Cardiac muscle cell (in vitro differentiated cells and primary cell): ENCODE data around the gene TUBG1. TPM values are rescaled to one million over a fixed set of nuclear protein-coding genes. Genes with fewer than 3 reads are reported as not detected.
"Not testable (repeated sequence)": the region's sequence is repeated elsewhere in the genome, so short reads cannot be mapped to it uniquely, and the experiment has no call there.

Experiments
- DNase-seq, 2 donors: peaks; one replicate each; pipeline versions ENCODE4 v3.0.0 to v3.0.0-alpha.2; 2010 to 2017; ENCODE audit warnings: low read depth in 1 of 2, low spot score in 1 of 2
- H3K27ac ChIP-seq: fragments of 200-600 bp; sonication (generic); 2 replicates; pipeline ENCODE4 v1.5.1; 2016
- H3K27me3 ChIP-seq: fragments of 200-600 bp; sonication (generic); 2 replicates; pipeline ENCODE4 v1.6.0; 2016; ENCODE audit warnings: control low read depth
- H3K36me3 ChIP-seq: fragments of 200-600 bp; sonication (generic); 2 replicates; pipeline ENCODE4 v1.5.1; 2016; ENCODE audit warnings: control low read depth
- H3K4me1 ChIP-seq: fragments of 200-600 bp; sonication (generic); 2 replicates; pipeline ENCODE4 v1.8.1; 2017; ENCODE audit warnings: low read depth, mild to moderate bottlenecking, mixed run types
- H3K4me3 ChIP-seq: fragments of 200-600 bp; sonication (generic); 2 replicates; pipeline ENCODE4 v1.5.1; 2016; ENCODE audit warnings: mild to moderate bottlenecking
- H3K9me3 ChIP-seq: fragments of 200-600 bp; sonication (generic); 2 replicates; pipeline ENCODE4 v1.5.1; 2017; ENCODE audit warnings: low read depth, mild to moderate bottlenecking, control low read depth
- CTCF ChIP-seq: IDR thresholded peaks from 2 replicates; pipeline ENCODE4 v1.5.1; 2012; ENCODE audit warnings: low read depth, mild to moderate bottlenecking, low read length
- polyA plus RNA-seq: library from polyadenylated mRNA; unstranded; fragments of >200 nt; fragmentation: Nextera tagmentation; extraction: Ambion mirVana; gene quantifications from 2 replicates; pipeline ENCODE4 v1.2.1, GENCODE V29; 2016
- total RNA-seq: library from RNA; depleted of rRNA; stranded (reverse); fragments of >200 nt; gene quantifications from 2 replicates; pipeline ENCODE4 v1.2.3, GENCODE V29; 2016

TUBG1 gene
- total and polyA plus RNA-seq, 2 experiments from 2014 or later = 97.2 to 177 TPM

- Histone ChIP-seq H3K27ac (no peak overlapping the region), H3K9me3 (no peaks in the 10 kb centered on the region), H3K27me3 (no peaks in the 10 kb centered on the region), H3K4me1 (peaks cover 7% of the 10 kb centered on the region), H3K4me3 (no peak overlapping the region), H3K36me3 (no peaks in the 10 kb centered on the region)
- peak in 1 of 2 donors; percentile 11 for DNase-seq
- no peak for TF ChIP-seq CTCF
These were observed 46.0 kb downstream of the TUBG1 start for GRCh38 chr17:42655528-42655927.

DNA sequence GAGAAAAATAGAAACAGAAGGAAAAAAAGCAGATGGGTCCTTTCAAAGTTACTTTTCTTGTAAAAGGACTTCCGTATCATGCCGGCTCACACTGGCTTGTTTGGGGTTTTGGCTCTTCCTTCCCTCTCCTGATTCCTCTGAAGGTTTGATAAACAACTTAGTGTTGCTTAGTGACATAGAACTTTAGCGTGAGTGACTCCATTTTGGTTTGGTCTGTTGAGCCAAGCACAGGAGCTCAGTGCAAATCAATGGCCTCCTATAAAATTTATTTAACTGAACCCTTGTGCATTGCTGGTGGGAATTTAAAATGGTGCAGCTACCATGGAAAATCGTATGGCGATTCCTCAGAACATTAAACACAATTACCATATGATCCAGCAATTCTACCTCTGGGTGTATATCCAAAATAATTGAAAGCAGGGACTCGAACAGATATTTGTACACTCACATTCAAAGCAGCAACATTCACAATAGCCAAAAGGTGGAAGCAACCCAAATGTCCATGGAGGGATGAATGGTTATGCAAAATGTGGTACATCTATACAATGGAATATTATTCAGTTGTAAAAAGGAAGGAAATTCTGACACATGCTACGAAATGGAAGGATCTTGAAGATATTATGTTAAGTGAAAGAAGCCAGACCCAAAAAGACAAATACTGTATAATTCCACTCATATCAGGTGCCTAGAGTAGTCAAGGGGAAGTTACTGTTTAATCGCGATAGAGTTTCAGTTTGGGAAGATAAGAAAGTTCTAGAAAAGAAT is 48.5 kb downstream of the TUBG1 start:
- no peak for TF ChIP-seq CTCF
- Histone ChIP-seq H3K36me3 (peaks cover 4% of the 10 kb centered on the region), H3K4me3 (no peak overlapping the region), H3K27ac (no peak overlapping the region), H3K4me1 (peaks cover 7% of the 10 kb centered on the region), H3K9me3 (no peaks in the 10 kb centered on the region), H3K27me3 (no peaks in the 10 kb centered on the region)
- DNase-seq = no peak

DNA sequence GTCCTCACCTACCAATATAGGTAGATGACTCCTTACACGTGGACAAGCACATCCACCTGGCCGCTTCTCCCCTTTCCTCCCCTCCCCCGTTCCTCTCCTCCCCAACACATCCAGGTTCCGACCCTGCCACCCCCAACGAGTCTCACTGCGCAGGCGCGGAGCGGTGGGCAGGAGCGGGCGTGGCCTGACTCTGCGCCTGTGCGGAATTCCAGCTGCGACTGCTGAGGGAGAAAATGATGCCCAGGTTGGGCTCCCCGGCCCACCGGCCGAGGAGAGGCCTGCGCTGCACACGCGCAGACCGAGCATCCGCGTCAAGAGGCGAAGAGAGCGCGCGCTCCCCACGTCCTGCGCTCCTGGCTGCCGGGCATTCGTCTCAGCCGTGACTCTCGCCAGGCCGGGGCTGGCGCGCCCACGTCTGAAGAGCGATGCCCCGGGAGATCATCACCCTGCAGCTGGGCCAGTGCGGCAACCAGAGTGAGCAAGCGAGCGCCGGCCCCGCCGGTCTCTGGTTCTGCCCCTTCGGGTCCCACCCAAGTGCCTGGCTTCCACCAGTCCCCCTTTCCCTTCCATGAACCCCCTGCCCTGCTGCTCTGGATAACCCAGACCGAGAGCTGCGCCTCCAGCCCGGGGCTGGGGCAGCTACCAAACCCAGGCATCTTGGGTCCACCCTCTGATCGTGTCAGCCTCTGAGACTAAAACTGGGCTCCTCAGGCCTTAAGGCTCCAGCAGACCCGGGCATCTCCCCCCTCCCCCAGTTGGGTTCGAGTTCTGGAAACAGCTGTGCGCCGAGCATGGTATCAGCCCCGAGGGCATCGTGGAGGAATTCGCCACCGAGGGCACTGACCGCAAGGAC is 49.8 kb downstream of the TUBG1 start, which contains the start of gene TUBG2:
TUBG2 (plus strand) TSS at position 206 of the 853 bp plus-strand sequence; CDS start at position 426, 220 bp downstream.
- Histone ChIP-seq H3K4me3 (peak within 1 kb of the TSS; percentile 41), H3K27me3 (no peaks in the 10 kb centered on the region)
- TF ChIP-seq CTCF = no peak

DNA sequence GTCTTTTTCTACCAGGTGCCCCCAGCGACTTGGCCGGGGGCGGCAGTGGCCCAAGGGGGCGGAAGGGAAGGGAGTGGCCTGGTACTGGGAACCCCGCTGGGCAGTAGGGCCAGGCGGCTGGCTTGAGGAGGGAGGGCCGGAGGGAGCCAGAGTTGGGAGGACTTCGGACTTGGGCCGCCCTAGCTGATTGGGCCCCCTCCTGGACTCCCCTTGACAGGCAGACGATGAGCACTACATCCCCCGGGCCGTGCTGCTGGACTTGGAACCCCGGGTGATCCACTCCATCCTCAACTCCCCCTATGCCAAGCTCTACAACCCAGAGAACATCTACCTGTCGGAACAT is 50.4 kb downstream of the TUBG1 start:
- not testable (repeated sequence) for H3K27me3 ChIP-seq, H3K9me3 ChIP-seq, H3K27ac ChIP-seq, H3K36me3 ChIP-seq, DNase-seq, H3K4me1 ChIP-seq
- peak overlapping the region; percentile 41 for H3K4me3 ChIP-seq

More for the DNA sequence above, 49.8 kb downstream of the TUBG1 start, which contains the start of gene TUBG2:
- peak within 1 kb of the TSS; percentile 20 for H3K27ac ChIP-seq
- no peaks in the 10 kb centered on the region for H3K9me3 ChIP-seq
- peak; percentile 93 to 95 for DNase-seq
- peaks cover 6% of the 10 kb centered on the region for H3K36me3 ChIP-seq
- no peaks in the 10 kb centered on the region for H3K4me1 ChIP-seq

GRCh38 chr17:42660692-42661345 is 51.3 kb downstream of the TUBG1 start:
- peak in 1 of 2 donors; percentile 57 for DNase-seq
- Histone ChIP-seq H3K4me3 (no peak overlapping the region), H3K27ac (no peak overlapping the region), H3K27me3 (no peaks in the 10 kb centered on the region), H3K36me3 (peaks cover 8% of the 10 kb centered on the region), H3K9me3 (no peaks in the 10 kb centered on the region), H3K4me1 (no peaks in the 10 kb centered on the region)
- no peak for TF ChIP-seq CTCF

Other genes starting within 250 kb of the TUBG1 start
- 82.1 and 87.8 TPM in 2 replicates for gene STAT3, start 221.2 kb upstream of the TUBG1 start, total RNA-seq
- 82.7 and 102 TPM in 2 replicates for gene STAT3, start 221.2 kb upstream of the TUBG1 start, polyA plus RNA-seq
- gene CAVIN1, start 186.4 kb upstream of the TUBG1 start, total RNA-seq = 47.7 and 72.3 TPM in 2 replicates
- 40.0 and 61.3 TPM in 2 replicates for gene CAVIN1, start 186.4 kb upstream of the TUBG1 start, polyA plus RNA-seq
- 38.2 and 50.8 TPM in 2 replicates for gene ATP6V0A1, start 150.8 kb upstream of the TUBG1 start, total RNA-seq
- gene ATP6V0A1, start 150.8 kb upstream of the TUBG1 start, polyA plus RNA-seq = 43.0 and 44.6 TPM in 2 replicates
- gene NAGLU, start 73.4 kb upstream of the TUBG1 start, total RNA-seq = 49.0 and 56.9 TPM in 2 replicates
- 37.1 and 56.9 TPM in 2 replicates for gene NAGLU, start 73.4 kb upstream of the TUBG1 start, polyA plus RNA-seq
- 4.3 and 6.0 TPM in 2 replicates for gene HSD17B1, start 56.8 kb upstream of the TUBG1 start, total RNA-seq
- 2.8 and 3.0 TPM in 2 replicates for gene HSD17B1, start 56.8 kb upstream of the TUBG1 start, polyA plus RNA-seq
- gene COASY, start 47.5 kb upstream of the TUBG1 start, total RNA-seq = 32.5 and 43.5 TPM in 2 replicates
- gene COASY, start 47.5 kb upstream of the TUBG1 start, polyA plus RNA-seq = 74.7 and 97.4 TPM in 2 replicates
- gene MLX, start 42.6 kb upstream of the TUBG1 start, total RNA-seq = 22.4 and 28.1 TPM in 2 replicates
- 37.1 and 47.3 TPM in 2 replicates for gene MLX, start 42.6 kb upstream of the TUBG1 start, polyA plus RNA-seq
- 6.2 and 6.6 TPM in 2 replicates for gene PSMC3IP, start 32.0 kb upstream of the TUBG1 start, total RNA-seq
- 9.1 and 14.0 TPM in 2 replicates for gene PSMC3IP, start 32.0 kb upstream of the TUBG1 start, polyA plus RNA-seq
- gene RETREG3, start 309 bp upstream of the TUBG1 start, total RNA-seq = 47.7 and 56.4 TPM in 2 replicates
- gene RETREG3, start 309 bp upstream of the TUBG1 start, polyA plus RNA-seq = 46.9 and 48.0 TPM in 2 replicates
- 47.1 and 62.7 TPM in 2 replicates for gene TUBG2, start 49.6 kb downstream of the TUBG1 start, total RNA-seq
- gene TUBG2, start 49.6 kb downstream of the TUBG1 start, polyA plus RNA-seq = 67.4 and 83.1 TPM in 2 replicates
- 50.3 and 79.1 TPM in 2 replicates for gene PLEKHH3, start 67.3 kb downstream of the TUBG1 start, total RNA-seq
- gene PLEKHH3, start 67.3 kb downstream of the TUBG1 start, polyA plus RNA-seq = 54.7 and 95.6 TPM in 2 replicates
- gene CCR10, start 72.2 kb downstream of the TUBG1 start, total RNA-seq = 5.8 and 13.5 TPM in 2 replicates
- 16.3 and 21.1 TPM in 2 replicates for gene CCR10, start 72.2 kb downstream of the TUBG1 start, polyA plus RNA-seq
- gene CNTNAP1, start 72.8 kb downstream of the TUBG1 start, total RNA-seq = 15.4 and 17.9 TPM in 2 replicates
- 3.5 and 3.9 TPM in 2 replicates for gene CNTNAP1, start 72.8 kb downstream of the TUBG1 start, polyA plus RNA-seq
- gene EZH1, start 135.4 kb downstream of the TUBG1 start, total RNA-seq = 19.2 and 33.8 TPM in 2 replicates
- 22.7 and 34.9 TPM in 2 replicates for gene EZH1, start 135.4 kb downstream of the TUBG1 start, polyA plus RNA-seq
- 16.2 and 16.5 TPM in 2 replicates for gene RAMP2, start 151.5 kb downstream of the TUBG1 start, total RNA-seq
- 20.6 and 28.0 TPM in 2 replicates for gene RAMP2, start 151.5 kb downstream of the TUBG1 start, polyA plus RNA-seq
- 101 and 129 TPM in 2 replicates for gene VPS25, start 163.8 kb downstream of the TUBG1 start, total RNA-seq
- 133 and 136 TPM in 2 replicates for gene VPS25, start 163.8 kb downstream of the TUBG1 start, polyA plus RNA-seq
- gene WNK4, start 170.9 kb downstream of the TUBG1 start, total RNA-seq = 0.04 and 1.6 TPM in 2 replicates
- gene WNK4, start 170.9 kb downstream of the TUBG1 start, polyA plus RNA-seq = 0.67 and 0.71 TPM in 2 replicates
- gene COA3, start 189.0 kb downstream of the TUBG1 start, total RNA-seq = 84.1 and 113 TPM in 2 replicates
- 228 and 275 TPM in 2 replicates for gene COA3, start 189.0 kb downstream of the TUBG1 start, polyA plus RNA-seq
- gene CNTD1, start 189.2 kb downstream of the TUBG1 start, total RNA-seq = 0.27 TPM in 1 of 2 replicates, not detected in the other
- 2.5 and 3.9 TPM in 2 replicates for gene CNTD1, start 189.2 kb downstream of the TUBG1 start, polyA plus RNA-seq
- 64.5 and 112 TPM in 2 replicates for gene BECN1, start 214.6 kb downstream of the TUBG1 start, total RNA-seq
- gene BECN1, start 214.6 kb downstream of the TUBG1 start, polyA plus RNA-seq = 65.2 and 71.5 TPM in 2 replicates
- gene PSME3, start 223.7 kb downstream of the TUBG1 start, total RNA-seq = 59.4 and 72.3 TPM in 2 replicates
- 77.0 and 104 TPM in 2 replicates for gene PSME3, start 223.7 kb downstream of the TUBG1 start, polyA plus RNA-seq
- gene AOC2, start 234.9 kb downstream of the TUBG1 start, total RNA-seq = 2.5 and 5.6 TPM in 2 replicates
- 2.4 and 4.8 TPM in 2 replicates for gene AOC2, start 234.9 kb downstream of the TUBG1 start, polyA plus RNA-seq
- 2.3 and 5.2 TPM in 2 replicates for gene AOC3, start 241.5 kb downstream of the TUBG1 start, total RNA-seq
- 2.6 and 3.4 TPM in 2 replicates for gene AOC3, start 241.5 kb downstream of the TUBG1 start, polyA plus RNA-seq